22Rv1 (cell line): ENCODE data around the gene MPL.

Source experiments
- ZFX ChIP-seq: fragments of 450-650 bp; IDR thresholded peaks from 2 replicates; pipeline ENCODE4 v1.6.1; 2017; ENCODE audit warnings: antibody characterized with exemption, borderline replicate concordance
- TF ChIP-seq, protein P1 (sequence below): fragments of 450-650 bp; IDR thresholded peaks from 2 replicates; pipeline ENCODE4 v1.5.1; 2017; ENCODE audit warnings: mild to moderate bottlenecking

DNA sequence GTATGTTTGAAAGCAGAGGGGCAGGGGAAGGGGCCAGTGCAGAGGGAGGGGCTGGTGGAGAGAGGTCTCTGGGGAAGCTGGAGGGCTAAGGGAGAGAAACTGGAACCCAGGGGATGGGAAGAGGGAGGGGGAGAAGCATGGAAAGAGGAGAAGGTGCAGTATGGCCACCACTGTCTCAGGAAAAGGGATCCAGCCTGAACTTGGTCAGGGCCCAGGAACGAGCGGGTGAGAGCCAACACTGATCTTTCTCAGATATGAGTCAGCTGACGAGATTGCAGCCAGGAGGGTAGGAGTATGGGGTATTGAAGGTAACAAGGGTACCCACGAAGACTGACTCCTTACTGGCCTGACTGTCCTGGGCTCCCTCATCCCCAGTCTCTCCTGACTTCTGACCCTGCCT is 18.8 kb upstream of the MPL start:
- TF ChIP-seq, protein P1, sequence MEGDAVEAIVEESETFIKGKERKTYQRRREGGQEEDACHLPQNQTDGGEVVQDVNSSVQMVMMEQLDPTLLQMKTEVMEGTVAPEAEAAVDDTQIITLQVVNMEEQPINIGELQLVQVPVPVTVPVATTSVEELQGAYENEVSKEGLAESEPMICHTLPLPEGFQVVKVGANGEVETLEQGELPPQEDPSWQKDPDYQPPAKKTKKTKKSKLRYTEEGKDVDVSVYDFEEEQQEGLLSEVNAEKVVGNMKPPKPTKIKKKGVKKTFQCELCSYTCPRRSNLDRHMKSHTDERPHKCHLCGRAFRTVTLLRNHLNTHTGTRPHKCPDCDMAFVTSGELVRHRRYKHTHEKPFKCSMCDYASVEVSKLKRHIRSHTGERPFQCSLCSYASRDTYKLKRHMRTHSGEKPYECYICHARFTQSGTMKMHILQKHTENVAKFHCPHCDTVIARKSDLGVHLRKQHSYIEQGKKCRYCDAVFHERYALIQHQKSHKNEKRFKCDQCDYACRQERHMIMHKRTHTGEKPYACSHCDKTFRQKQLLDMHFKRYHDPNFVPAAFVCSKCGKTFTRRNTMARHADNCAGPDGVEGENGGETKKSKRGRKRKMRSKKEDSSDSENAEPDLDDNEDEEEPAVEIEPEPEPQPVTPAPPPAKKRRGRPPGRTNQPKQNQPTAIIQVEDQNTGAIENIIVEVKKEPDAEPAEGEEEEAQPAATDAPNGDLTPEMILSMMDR, result no peak
- TF ChIP-seq ZFX, result no peak
